Fibroblast of pulmonary artery (primary cell): ENCODE data around the gene EIF4G3.
"Not testable (repeated sequence)": the region's sequence is repeated elsewhere in the genome, so short reads cannot be mapped to it uniquely, and the experiment has no call there.

Source experiments
- DNase-seq: peaks from one replicate; pipeline ENCODE4 v3.0.0-alpha.2; 2010; ENCODE audit warnings: low read depth
- H3K4me3 ChIP-seq: replicated peaks from 2 replicates; pipeline ENCODE4 v1.5.1; 2011; ENCODE audit warnings: low read depth, mild to moderate bottlenecking, control low read depth, low read length, moderate library complexity
- TF ChIP-seq, protein P1 (sequence below): IDR thresholded peaks from 2 replicates; pipeline ENCODE4 v1.5.1; 2011; ENCODE audit warnings: mild to moderate bottlenecking, control low read depth, low read length, inconsistent platforms; ENCODE audit errors: missing control alignments

EIF4G3 gene

GRCh38 chr1:21024918-21025317 is 151.8 kb downstream of the EIF4G3 start:
- no peak overlapping the region for H3K4me3 ChIP-seq
- TF ChIP-seq, protein P1, sequence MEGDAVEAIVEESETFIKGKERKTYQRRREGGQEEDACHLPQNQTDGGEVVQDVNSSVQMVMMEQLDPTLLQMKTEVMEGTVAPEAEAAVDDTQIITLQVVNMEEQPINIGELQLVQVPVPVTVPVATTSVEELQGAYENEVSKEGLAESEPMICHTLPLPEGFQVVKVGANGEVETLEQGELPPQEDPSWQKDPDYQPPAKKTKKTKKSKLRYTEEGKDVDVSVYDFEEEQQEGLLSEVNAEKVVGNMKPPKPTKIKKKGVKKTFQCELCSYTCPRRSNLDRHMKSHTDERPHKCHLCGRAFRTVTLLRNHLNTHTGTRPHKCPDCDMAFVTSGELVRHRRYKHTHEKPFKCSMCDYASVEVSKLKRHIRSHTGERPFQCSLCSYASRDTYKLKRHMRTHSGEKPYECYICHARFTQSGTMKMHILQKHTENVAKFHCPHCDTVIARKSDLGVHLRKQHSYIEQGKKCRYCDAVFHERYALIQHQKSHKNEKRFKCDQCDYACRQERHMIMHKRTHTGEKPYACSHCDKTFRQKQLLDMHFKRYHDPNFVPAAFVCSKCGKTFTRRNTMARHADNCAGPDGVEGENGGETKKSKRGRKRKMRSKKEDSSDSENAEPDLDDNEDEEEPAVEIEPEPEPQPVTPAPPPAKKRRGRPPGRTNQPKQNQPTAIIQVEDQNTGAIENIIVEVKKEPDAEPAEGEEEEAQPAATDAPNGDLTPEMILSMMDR: no peak
- DNase-seq: no peak

DNA sequence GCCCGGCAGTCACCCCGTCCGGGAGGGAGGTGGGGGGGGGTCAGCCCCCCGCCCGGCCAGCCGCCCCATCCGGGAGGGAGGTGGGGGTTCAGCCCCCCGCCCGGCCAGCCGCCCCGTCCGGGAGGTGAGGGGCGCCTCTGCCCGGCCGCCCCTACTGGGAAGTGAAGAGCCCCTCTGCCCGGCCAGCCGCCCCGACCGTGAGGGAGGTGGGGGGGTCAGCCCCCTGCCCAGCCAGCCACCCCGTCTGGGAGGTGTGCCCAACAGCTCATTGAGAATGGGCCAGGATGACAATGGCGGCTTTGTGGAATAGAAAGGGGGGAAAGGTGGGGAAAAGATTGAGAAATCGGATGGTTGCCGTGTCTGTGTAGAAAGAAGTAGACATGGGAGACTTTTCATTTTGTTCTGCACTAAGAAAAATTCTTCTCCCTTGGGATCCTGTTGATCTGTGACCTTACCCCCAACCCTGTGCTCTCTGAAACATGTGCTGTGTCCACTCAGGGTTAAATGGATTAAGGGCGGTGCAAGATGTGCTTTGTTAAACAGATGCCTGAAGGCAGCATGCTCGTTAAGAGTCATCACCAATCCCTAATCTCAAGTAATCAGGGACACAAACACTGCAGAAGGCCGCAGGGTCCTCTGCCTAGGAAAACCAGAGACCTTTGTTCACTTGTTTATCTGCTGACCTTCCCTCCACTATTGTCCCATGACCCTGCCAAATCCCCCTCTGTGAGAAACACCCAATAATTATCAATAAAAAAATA is 152.4 kb downstream of the EIF4G3 start:
- not testable (repeated sequence) for DNase-seq, H3K4me3 ChIP-seq

DNA sequence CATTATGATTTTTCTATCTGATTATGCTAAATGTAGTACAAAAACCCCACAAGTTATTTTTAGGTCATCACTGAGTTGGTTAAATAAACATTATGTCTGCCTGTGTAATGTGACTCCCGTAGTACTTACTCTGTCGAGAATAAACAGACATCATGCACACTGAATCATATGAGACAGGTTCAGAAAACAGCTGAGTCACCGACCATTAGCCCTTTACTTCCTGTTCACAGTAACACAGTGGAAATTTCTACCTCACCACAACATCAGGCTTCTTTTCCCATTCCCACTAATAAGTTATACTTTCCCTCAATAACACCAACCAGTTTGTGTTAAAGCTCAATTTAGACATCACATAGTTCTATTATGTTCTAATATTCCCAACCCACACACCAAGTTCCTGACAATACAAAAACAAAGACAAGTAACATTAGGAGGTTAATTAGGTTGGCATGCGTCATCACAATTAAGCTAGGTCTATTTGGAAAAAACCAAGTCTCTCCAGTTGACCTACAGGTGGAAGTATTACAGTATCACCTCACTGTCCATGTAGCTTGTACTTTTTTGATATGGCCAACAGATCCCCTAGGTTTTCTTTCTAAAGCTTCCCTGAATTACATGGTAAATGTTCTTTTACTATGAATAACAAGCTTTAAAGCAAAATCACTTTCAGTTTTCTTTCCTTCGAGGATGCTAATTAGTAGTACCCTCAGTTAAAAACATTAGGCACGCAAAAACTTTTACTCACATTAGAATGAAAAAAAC is 154.2 kb downstream of the EIF4G3 start:
- peak; percentile 99 for DNase-seq
- H3K4me3 ChIP-seq: peak overlapping the region; percentile 4

DNA sequence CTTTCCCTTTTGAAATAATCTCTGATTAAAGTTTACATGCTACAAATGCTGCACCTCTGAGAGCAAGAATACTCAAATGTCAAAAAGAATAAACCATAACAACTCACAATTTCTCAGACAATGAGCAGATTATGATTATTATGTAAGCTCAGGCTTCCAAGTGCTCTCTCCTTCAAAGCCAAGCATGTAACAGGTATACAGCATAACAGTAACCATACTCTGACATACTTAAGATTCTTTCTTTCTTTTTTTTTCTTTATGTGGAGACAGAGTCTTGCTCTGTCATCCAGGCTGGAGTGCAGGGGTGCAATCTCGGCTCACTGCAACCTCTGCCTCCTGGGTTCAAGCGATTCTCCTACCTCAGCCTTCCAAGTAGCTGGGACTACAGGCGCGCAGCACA is 155.4 kb downstream of the EIF4G3 start:
- no peak overlapping the region for H3K4me3 ChIP-seq
- TF ChIP-seq, protein P1: no peak
- DNase-seq: peak; percentile 14

More for the DNA sequence above, 154.2 kb downstream of the EIF4G3 start:
- TF ChIP-seq, protein P1: no peak

- no peak overlapping the region for H3K4me3 ChIP-seq
- DNase-seq: no peak
- TF ChIP-seq, protein P1: no peak
These were observed 156.5 kb downstream of the EIF4G3 start for GRCh38 chr1:21020151-21020550.

DNA sequence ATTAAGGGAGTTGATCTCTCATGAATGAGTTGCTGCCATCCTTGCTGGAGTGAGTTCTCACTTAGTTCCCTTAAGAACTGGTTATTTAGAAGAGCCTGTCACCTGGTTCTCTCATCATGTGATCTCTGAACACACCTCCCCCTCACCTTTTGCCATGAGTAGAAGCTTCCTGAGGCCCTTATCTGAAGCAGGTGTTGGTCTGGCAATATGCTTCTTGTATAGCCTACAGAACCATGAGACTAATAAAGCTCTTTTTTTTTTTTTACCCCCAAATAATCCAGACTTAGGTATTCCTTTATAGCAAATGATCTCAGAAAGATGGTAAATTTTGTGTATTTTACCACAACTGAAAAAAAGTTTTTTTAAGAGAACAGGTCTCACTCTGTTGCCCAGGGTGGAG is 158.0 kb downstream of the EIF4G3 start:
- H3K4me3 ChIP-seq: no peak overlapping the region
- TF ChIP-seq, protein P1: no peak
- DNase-seq: no peak

- TF ChIP-seq, protein P1: no peak
- no peak for DNase-seq
- no peak overlapping the region for H3K4me3 ChIP-seq
These were observed 163.2 kb downstream of the EIF4G3 start for GRCh38 chr1:21013510-21013909.
